GM21825 (cell line): ENCODE results near the gene SCUBE2.

Experiments used
- ATAC-seq: cut with Tn5 transposase; IDR thresholded peaks from one replicate; pipeline ENCODE4 v1.9.1; 2021; ENCODE audit warnings: mild to moderate bottlenecking, moderate library complexity; ENCODE audit not compliant: unreplicated experiment

The SCUBE2 gene

GRCh38 chr11:8971924-8972316, 119.5 kb downstream of the SCUBE2 start:
- ATAC-seq = no peak

GRCh38 chr11:8971196-8971923, 120.0 kb downstream of the SCUBE2 start:
- no peak for ATAC-seq
